Activated CD8-positive, alpha-beta memory T cell treated with anti-CD3 and anti-CD28 coated beads, Interleukin-2, amount 50 U/mL, for 48 hours (primary cell): ENCODE results near the gene CCDC150.
"Not testable (repeated sequence)": the region's sequence is repeated elsewhere in the genome, so short reads cannot be mapped to it uniquely, and the experiment has no call there.

Experiments
- DNase-seq: peaks from one replicate; pipeline ENCODE4 v3.0.0-alpha.2; 2020

The CCDC150 gene

GRCh38 chr2:196639180-196640030 lies at the start of gene CCDC150:
CCDC150 (plus strand) TSS chr2:196639715; CDS start chr2:196639767, 52 bp downstream.
- peak; percentile 96 for DNase-seq

DNA sequence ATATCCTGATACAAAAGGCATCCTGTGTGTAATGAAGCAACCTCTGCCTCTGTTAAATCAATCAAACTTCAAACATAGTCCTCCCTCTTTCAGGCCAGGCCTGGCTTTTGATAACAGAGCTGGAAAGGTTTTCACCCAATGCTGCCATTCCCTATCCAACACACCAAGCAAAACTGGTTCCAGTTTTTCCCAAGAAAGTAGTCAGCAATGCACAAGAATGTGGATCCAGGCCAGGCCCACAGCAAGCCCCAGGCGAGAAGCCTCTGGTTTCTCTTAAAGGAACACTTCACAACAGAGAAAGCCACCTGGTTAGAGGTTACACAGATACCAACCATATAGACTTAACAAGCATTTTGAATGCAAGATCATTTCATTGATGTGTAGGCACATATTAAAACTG lies 49.2 kb upstream of the CCDC150 start:
- DNase-seq: no peak

DNA sequence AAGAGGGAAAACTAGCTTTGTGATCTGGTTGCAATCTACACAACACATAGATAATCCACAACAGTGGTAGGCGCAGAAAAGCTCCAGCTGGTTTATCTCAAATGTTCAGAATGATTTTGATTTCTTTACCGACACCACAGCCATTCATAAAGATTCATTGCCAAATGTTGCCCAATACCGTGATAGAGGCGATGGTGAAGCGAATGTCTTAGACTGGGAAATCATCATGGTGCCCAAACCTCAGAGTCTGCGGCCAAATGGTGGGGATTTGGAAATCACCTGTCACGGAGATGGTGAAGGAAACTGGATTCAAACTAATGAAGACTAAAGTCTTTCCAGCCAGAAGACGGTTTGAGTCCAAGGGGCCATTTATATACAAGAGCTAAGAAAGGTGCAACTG lies 48.5 kb upstream of the CCDC150 start:
- no peak for DNase-seq

DNA sequence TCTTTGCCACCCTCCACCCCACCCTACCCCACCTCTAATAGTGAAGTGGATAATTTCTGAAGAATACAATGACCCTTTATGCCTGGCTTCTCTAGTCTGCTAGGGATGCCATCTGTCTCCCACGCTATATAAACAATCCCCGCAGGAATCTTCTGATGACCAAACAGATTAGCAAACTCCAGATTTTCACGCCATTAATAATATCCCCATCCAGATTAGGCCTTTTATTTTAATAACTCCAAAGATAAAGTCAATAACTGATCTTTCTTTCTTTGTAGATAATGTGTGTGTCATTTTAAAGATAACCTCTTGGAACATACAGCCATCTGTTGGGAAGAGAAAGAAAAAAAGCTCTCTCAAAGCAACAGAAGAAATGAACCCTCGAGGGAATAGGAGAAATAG lies 47.9 kb upstream of the CCDC150 start:
- no peak for DNase-seq

GRCh38 chr2:196592331-196592910 lies 47.1 kb upstream of the CCDC150 start:
- DNase-seq: peak; percentile 53

GRCh38 chr2:196592911-196593881 lies 46.3 kb upstream of the CCDC150 start, which contains the start of gene HECW2:
HECW2 (minus strand) TSS chr2:196593554.
- peak; percentile 60 for DNase-seq

- DNase-seq: no peak
Observed at GRCh38 chr2:196594158-196594557, 45.4 kb upstream of the CCDC150 start.

GRCh38 chr2:196597531-196597930 lies 42.0 kb upstream of the CCDC150 start:
- no peak for DNase-seq

GRCh38 chr2:196598412-196598811 lies 41.1 kb upstream of the CCDC150 start:
- DNase-seq: no peak

- no peak for DNase-seq
Observed at GRCh38 chr2:196598846-196599245, 40.7 kb upstream of the CCDC150 start.

DNA sequence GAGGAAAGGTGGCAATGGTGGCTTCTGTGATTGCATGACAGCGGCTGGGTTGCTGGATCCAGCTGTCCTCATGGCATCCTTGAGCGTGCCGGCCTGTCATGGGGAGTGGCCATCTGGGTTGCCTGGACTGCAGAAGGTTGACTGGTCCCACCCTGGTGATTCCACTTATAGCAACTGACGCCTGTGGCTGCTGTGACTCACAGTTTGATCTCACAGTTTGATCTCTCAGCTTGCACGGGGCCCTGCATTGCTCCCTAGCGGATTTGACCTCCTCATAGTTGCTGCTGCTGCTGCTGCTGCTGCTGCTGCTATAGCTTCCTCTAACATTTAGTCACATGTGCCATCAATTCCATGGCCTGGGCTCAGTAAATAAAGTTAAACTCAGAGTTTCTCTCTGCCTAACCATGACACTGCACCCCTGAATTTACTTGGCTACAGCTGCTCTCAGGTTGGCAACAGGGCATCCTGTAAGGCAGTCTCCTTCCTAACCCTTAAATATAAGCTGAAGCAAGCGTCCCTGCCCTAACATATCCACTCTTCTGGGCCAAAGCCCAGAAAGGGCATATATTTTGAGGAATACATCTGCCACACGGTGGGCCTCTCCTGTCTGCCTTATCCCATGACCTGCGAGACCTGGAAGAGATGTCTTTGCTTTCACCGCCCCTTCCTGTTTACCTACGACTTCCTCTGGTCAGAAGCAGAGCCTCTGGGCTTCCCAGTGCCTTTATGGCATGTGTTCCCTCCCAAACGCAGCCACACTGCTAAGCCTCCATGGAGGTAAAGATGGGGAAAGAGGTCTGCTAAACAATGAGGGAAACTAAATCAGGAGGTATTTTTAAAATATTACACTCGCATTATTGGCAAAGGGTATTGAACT lies 37.8 kb upstream of the CCDC150 start:
- no peak for DNase-seq

DNA sequence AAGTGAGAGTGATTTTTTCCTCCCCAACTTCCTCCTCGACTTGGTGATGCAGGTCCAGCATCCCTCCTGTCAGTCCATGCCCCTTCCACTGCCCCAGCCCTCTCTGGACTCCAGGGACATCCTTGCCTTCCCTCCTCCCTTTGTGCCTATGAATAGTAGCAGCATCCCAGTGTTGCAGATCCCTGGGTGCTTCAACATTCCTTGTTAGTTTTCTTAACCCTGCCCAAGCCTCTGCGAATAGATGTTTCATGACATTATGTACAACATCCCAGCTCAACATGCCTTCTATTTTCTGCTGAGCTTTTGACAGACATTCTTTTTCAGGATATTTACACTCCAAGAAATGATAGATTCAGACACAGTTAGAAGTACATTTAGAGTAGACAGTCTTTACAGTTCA lies 35.3 kb upstream of the CCDC150 start:
- no peak for DNase-seq

GRCh38 chr2:196606516-196606915 lies 33.0 kb upstream of the CCDC150 start:
- DNase-seq: no peak

- no peak for DNase-seq
Observed at GRCh38 chr2:196607073-196607472, 32.4 kb upstream of the CCDC150 start.

- not testable (repeated sequence) for DNase-seq
Observed at GRCh38 chr2:196607896-196608295, 31.6 kb upstream of the CCDC150 start.

DNA sequence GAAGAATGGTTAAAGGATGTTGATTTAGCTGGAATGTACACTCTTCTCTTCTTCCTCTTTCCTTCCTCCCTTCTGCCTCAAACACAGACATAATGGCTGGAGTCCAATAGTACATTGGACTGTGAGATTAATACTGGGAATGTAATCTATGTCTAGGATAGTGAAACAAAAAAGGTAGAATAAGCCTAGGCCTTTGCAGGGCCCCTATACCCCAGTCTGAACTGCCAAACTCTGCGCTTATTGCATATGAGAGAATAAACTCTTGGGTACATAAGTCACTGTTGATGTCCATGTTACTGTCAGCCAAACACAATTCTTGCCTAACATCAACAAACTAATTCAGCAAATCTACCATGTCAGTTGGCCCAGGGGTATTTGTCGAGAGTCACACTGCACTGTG lies 29.7 kb upstream of the CCDC150 start:
- DNase-seq: no peak

GRCh38 chr2:196610796-196611195 lies 28.7 kb upstream of the CCDC150 start:
- no peak for DNase-seq

DNA sequence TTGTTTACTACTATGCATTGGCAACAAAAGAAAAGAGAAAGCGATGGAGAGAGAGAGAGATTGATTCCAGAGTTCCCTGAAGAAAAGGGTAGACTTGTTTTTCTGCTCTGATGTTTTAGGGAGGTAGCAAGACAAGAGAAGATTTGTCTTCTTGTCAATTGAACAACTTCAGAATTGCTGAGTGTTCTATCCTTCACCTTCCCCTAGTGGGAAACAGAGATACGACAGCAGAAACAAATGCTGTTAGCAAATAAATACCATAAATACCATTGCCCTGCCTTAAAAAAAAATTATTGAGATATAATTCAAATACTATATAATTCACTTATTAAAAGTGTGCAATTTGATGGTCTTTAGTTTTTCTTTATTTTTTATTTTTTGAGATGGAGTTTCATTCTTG lies 26.2 kb upstream of the CCDC150 start:
- DNase-seq: no peak

DNA sequence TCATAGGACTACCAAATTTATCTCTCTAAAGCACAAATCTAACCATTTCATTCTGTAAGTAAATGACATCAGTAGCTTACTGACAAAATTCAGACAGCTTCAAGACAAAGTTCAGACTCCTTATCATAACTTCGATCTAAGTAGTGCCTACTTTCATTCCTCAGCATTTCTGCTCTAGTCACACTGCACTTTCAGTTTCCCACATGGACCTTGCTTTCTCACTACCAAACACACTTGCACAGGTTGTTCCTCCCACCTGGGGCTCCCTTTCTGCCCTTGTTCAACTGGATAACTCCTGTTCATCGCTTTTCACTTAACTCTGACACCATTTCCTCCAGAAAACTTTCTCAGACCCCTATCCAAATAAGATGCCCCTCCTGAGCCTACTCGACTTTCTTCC lies 22.1 kb upstream of the CCDC150 start:
- no peak for DNase-seq

GRCh38 chr2:196618661-196619060 lies 20.9 kb upstream of the CCDC150 start:
- DNase-seq: no peak

GRCh38 chr2:196630531-196630930 lies 9.0 kb upstream of the CCDC150 start:
- no peak for DNase-seq

- DNase-seq: no peak
Observed at GRCh38 chr2:196635156-196635555, 4.4 kb upstream of the CCDC150 start.
